ENCODE results near the gene CHCHD1. TPM values are rescaled to one million over a fixed set of nuclear protein-coding genes. Genes with fewer than 3 reads are reported as not detected.

The CHCHD1 gene
- total RNA-seq, 1 experiment from 2014 or later = 36.6 TPM

- Histone ChIP-seq H3K27me3 (ENCODE audit: insufficient read depth, low read length) (no peaks in the 10 kb centered on the region), H3K4me2 (ENCODE audit: low read length) (peak overlapping the region; percentile 76), H3K4me1 (ENCODE audit: control insufficient read depth in 1 of 2, insufficient read depth in 2 of 2, low read length in 2 of 2) (peaks cover 14 to 34% of the 10 kb centered on the region in 2 experiments), H3K9ac (ENCODE audit: low read length) (peak overlapping the region; percentile 86), H3K79me2 (ENCODE audit: insufficient read depth, low read length) (peaks cover 71% of the 10 kb centered on the region), H4K20me1 (ENCODE audit: insufficient read depth) (no peaks in the 10 kb centered on the region), H3K9me2 (ENCODE audit: insufficient read depth) (no peaks in the 10 kb centered on the region), H2AFZ (ENCODE audit: low read depth, low read length, poor library complexity, severe bottlenecking) (no peak overlapping the region), H3K4me3 (replicated peaks in 1 of 2; ENCODE audit: low read depth in 1 of 2, low read length in 2 of 2) (peak overlapping the region; percentile 68 to 80), H3K9me3 (ENCODE audit: control insufficient read depth in 1 of 2, insufficient read depth in 1 of 2, low read depth in 1 of 2, low read length in 2 of 2) (no peaks in the 10 kb centered on the region), H3K27ac (ENCODE audit: low read depth, low read length) (peak overlapping the region; percentile 71), H3K36me3 (ENCODE audit: control insufficient read depth in 1 of 2, insufficient read depth in 2 of 2, low read length in 2 of 2) (peaks cover 8% of the 10 kb centered on the region in 2 experiments; a peak in 3 of 4 replicates)
- RAD21 ChIA-PET (ENCODE audit: low non-redundant PET in 1 of 2, low total read pairs in 2 of 2, uncharacterized antibody in 2 of 2, unreplicated experiment in 2 of 2) = no interaction called here
- DNase-seq (ENCODE audit: low read depth, low spot score) (no peak), ATAC-seq (peak; percentile 37)
- intact Hi-C loops (cut with micrococcal nuclease) = loop anchor here (1.0 kb wide), 1 partner anchor 9 kb away; a partner anchor contains a TSS
- TF ChIP-seq ELF1 (IDR thresholded peaks at IDR 0.05; ENCODE audit: borderline replicate concordance, low read depth) (no peak), JUND (IDR thresholded peaks at IDR 0.05) (no peak)
- BruUV-seq (replicated peaks) = no TSS peak
- POLR2A ChIA-PET = interaction anchor here (0.6 to 2.5 kb wide), 4 partner anchors 9 to 63 kb away, joined by 3 to 27 read pairs (median 4); a partner anchor contains a TSS
- CTCF ChIA-PET = interaction anchor here (1.0 kb wide), 1 partner anchor 9 kb away, joined by 3 read pairs; no protein-coding TSS in a partner anchor
Measured at GRCh38 chr10:73781548-73781878, 335 bp upstream of the CHCHD1 start.

GRCh38 chr10:73782749-73783085 is 869 bp downstream of the CHCHD1 start:
- CTCF ChIA-PET = no interaction called here
- Histone ChIP-seq H3K4me2 (ENCODE audit: low read length) (peak overlapping the region; percentile 76), H3K9ac (ENCODE audit: low read length) (peak overlapping the region; percentile 86), H3K36me3 (ENCODE audit: control insufficient read depth in 1 of 2, insufficient read depth in 2 of 2, low read length in 2 of 2) (peaks cover 8% of the 10 kb centered on the region in 2 experiments; a peak in 2 of 4 replicates), H3K27ac (ENCODE audit: low read depth, low read length) (peak overlapping the region; percentile 71; the same call in 1 of the 2 replicates), H3K79me2 (ENCODE audit: insufficient read depth, low read length) (peaks cover 68% of the 10 kb centered on the region), H3K27me3 (ENCODE audit: insufficient read depth, low read length) (no peaks in the 10 kb centered on the region), H3K9me3 (ENCODE audit: control insufficient read depth in 1 of 2, insufficient read depth in 1 of 2, low read depth in 1 of 2, low read length in 2 of 2) (no peaks in the 10 kb centered on the region), H3K4me3 (replicated peaks in 1 of 2; ENCODE audit: low read depth in 1 of 2, low read length in 2 of 2) (peak overlapping the region; percentile 68 to 80), H3K4me1 (ENCODE audit: control insufficient read depth in 1 of 2, insufficient read depth in 2 of 2, low read length in 2 of 2) (peaks cover 14 to 37% of the 10 kb centered on the region in 2 experiments), H3K9me2 (ENCODE audit: insufficient read depth) (no peaks in the 10 kb centered on the region), H4K20me1 (ENCODE audit: insufficient read depth) (no peaks in the 10 kb centered on the region), H2AFZ (ENCODE audit: low read depth, low read length, poor library complexity, severe bottlenecking) (no peak overlapping the region)
- POLR2A ChIA-PET = no interaction called here
- RAD21 ChIA-PET (ENCODE audit: low non-redundant PET in 1 of 2, low total read pairs in 2 of 2, uncharacterized antibody in 2 of 2, unreplicated experiment in 2 of 2) = no interaction called here
- no peak for TF ChIP-seq MAX (IDR thresholded peaks at IDR 0.05)
- no peak for TF ChIP-seq EZH2phosphoT487 (IDR thresholded peaks at IDR 0.05; ENCODE audit: borderline replicate concordance)
- TF ChIP-seq POLR2A (IDR thresholded peaks at IDR 0.05; ENCODE audit: borderline replicate concordance, extremely low read depth, insufficient read depth, insufficient read length) = no peak
- no peak for TF ChIP-seq CEBPB (IDR thresholded peaks at IDR 0.05; ENCODE audit: low read depth)
- TF ChIP-seq ELF1 (IDR thresholded peaks at IDR 0.05; ENCODE audit: borderline replicate concordance, low read depth) = no peak
- no peak for TF ChIP-seq JUND (IDR thresholded peaks at IDR 0.05)
- TF ChIP-seq ZNF274 (IDR thresholded peaks at IDR 0.05; ENCODE audit: low read depth, low read length) = no peak
- TF ChIP-seq ATF3 (IDR thresholded peaks at IDR 0.05) = no peak
- no peak for TF ChIP-seq ZFX (IDR thresholded peaks at IDR 0.05)
- no peak for TF ChIP-seq TCF7L2 (IDR thresholded peaks at IDR 0.05; ENCODE audit: borderline replicate concordance, extremely low read depth, insufficient read depth, insufficient read length)
- no peak for TF ChIP-seq POLR2AphosphoS5 (IDR thresholded peaks at IDR 0.05; ENCODE audit: low read depth, low read length)
- no peak for TF ChIP-seq EGR1 (IDR thresholded peaks at IDR 0.05; ENCODE audit: low read depth)
- ATAC-seq (no peak), DNase-seq (ENCODE audit: low read depth, low spot score) (no peak)
- intact Hi-C loops (cut with micrococcal nuclease) = no loop called here
- BruUV-seq (replicated peaks) = TSS peak; percentile 71
